IPS-15b (cell line): ENCODE data around the gene FAM180A.
"Not testable (repeated sequence)": the region's sequence is repeated elsewhere in the genome, so short reads cannot be mapped to it uniquely, and the experiment has no call there.

Experiments used
- H3K27me3 ChIP-seq: one replicate; pipeline ENCODE4 v1.6.1; 2013; ENCODE audit warnings: low read length; ENCODE audit not compliant: control insufficient read depth, insufficient read depth
- H3K36me3 ChIP-seq: one replicate; pipeline ENCODE4 v1.6.1; 2013; ENCODE audit warnings: low read length; ENCODE audit not compliant: control insufficient read depth, insufficient read depth
- H3K4me1 ChIP-seq: one replicate; pipeline ENCODE4 v1.6.1; 2013; ENCODE audit warnings: mild to moderate bottlenecking, low read length; ENCODE audit not compliant: control insufficient read depth, insufficient read depth
- H3K4me3 ChIP-seq: one replicate; pipeline ENCODE4 v1.5.1; 2013; ENCODE audit warnings: low read depth, low read length
- H3K9ac ChIP-seq: one replicate; pipeline ENCODE4 v1.6.1; 2013; ENCODE audit warnings: low read depth, mild to moderate bottlenecking, low read length
- H3K9me3 ChIP-seq: one replicate; pipeline ENCODE4 v1.6.1; 2013; ENCODE audit warnings: mild to moderate bottlenecking, low read length; ENCODE audit not compliant: control insufficient read depth, insufficient read depth

FAM180A gene

DNA sequence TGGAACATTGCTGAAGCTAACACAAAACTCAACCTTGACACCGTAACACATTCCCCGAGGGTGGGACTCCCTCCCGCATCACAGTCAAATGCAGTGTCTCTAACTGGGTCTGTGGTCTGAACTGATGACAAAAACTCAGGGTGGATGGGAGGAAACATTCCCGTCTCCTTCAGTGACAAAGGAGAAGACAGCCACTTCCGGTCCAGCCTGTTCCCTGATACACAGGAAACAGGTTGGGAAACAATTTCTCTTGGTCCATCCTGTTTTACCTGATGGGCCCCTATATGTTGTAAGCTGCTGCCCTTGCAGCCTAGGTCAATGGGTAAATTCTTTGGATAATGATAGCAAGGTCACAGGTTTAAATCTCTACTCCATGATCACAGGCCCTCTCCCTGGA, 41.0 kb downstream of the FAM180A start:
- H3K9me3 ChIP-seq = no peaks in the 10 kb centered on the region
- no peak overlapping the region for H3K9ac ChIP-seq
- H3K4me1 ChIP-seq = peaks cover 5% of the 10 kb centered on the region
- no peaks in the 10 kb centered on the region for H3K36me3 ChIP-seq
- H3K27me3 ChIP-seq = no peaks in the 10 kb centered on the region
- H3K4me3 ChIP-seq = no peak overlapping the region

DNA sequence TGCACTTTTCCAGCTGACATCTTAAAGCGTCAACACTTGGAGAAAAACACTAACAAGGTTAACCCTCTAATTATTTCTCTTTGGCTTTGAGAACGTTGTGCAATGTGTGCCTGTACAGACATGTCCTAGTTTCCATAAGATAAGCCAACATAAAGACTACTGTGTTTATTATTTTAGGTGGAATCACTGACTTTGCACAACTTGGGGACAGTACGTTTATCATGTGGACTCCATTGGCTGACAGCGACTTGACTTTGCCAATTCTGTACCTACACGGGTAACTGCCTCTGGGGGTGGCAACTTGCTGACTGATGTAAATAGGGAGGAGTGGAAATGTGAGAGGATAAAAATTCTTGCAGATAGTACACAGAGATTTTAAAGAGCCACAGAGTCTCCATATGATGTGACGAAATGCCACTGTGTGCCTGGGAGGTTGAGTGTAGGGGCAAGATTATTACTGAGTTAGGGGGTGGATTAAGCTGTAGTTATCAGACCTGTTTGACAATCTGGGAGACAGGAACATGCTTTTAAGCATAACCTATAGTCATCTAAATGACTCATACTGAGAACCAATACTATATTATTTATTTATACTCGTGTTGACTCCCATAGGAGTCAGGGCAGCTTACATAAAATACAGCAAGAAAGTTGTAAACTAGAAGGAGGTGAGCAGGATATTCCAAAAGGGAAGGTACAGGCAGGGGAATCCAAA, 41.6 kb downstream of the FAM180A start:
- Histone ChIP-seq H3K9ac (no peak overlapping the region), H3K27me3 (no peaks in the 10 kb centered on the region), H3K4me3 (no peak overlapping the region)

DNA sequence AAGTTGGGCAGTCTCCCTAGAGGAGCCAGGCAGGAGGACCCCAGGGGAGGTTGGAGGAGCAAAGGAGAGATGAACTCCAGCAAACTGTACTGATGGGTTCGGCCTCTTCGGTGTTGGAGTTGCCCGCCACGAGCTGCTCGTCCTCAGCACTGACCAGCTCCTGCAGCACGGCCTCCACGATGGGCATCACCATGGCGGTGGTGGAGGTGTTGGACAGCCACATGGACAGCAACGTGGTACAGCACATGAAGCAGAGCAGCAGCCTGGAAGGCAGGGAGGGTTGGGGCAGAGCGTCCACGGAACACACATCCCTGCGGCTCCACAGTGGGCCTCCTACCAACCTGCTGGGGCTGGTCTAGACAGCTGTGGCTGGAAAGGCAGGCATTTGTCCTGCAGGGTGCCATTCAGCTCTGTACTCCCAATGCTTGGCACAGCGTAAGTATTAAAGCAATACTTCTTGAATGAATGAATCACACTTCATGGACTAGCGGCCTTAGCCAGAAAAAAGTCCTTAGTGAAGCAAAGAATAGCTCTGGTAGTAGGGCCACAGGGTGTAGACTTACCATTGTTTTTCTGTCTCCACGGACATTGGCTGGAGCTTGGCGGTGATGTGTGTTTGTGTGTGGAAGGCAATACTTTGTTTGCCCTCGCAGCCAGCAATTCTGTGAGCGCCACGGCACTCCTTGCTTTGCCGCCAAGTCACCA, 42.4 kb downstream of the FAM180A start:
- Histone ChIP-seq H3K9me3 (no peaks in the 10 kb centered on the region), H3K9ac (no peak overlapping the region), H3K36me3 (no peaks in the 10 kb centered on the region), H3K4me1 (peaks cover 3% of the 10 kb centered on the region), H3K4me3 (no peak overlapping the region), H3K27me3 (no peaks in the 10 kb centered on the region)

More for the DNA sequence above, 41.6 kb downstream of the FAM180A start:
- Histone ChIP-seq H3K36me3 (no peaks in the 10 kb centered on the region), H3K9me3 (no peaks in the 10 kb centered on the region), H3K4me1 (peaks cover 5% of the 10 kb centered on the region)

DNA sequence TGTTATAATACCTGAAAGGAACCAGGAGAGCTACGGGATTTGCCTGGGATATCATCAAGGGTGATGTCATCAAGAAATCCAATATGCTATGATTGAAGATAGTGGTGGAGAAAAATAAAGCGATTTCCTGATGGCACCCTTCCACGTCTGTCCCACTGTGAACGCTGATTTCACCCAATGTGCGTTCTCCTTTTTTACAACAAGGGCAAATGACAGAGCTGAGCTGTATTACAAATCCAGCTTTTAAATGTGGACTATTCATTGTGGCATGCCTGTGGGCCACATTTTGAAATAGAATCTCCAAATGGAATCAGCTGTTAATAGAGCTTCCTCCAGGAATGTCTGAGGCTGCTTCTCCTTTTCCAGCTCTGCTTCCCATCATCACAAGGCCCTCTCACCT, 43.9 kb downstream of the FAM180A start:
- no peak overlapping the region for H3K9ac ChIP-seq
- H3K36me3 ChIP-seq = no peaks in the 10 kb centered on the region
- H3K4me3 ChIP-seq = no peak overlapping the region
- no peaks in the 10 kb centered on the region for H3K9me3 ChIP-seq
- no peaks in the 10 kb centered on the region for H3K27me3 ChIP-seq
- no peaks in the 10 kb centered on the region for H3K4me1 ChIP-seq

DNA sequence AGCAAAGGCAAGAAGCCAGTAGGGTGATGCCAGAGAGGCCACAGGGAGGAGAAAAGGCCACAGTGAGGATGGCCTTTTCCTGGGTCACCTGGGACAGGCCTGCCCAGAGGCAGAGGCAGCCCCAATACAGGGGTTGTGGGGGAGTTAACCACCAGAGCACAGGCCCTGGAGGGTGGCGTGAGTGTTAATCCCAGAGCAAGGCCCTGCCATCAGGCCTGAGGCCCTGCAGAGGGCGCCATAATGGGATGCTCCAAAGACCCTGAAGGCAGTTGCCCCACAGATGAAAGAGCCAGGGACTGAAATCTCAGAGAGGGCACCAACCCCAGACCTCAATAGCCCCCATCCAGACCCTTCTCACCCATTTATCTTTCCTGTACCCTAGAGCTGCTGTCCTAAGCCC, 44.5 kb downstream of the FAM180A start:
- Histone ChIP-seq H3K36me3 (no peaks in the 10 kb centered on the region), H3K9ac (no peak overlapping the region), H3K9me3 (no peaks in the 10 kb centered on the region), H3K27me3 (no peaks in the 10 kb centered on the region), H3K4me1 (no peaks in the 10 kb centered on the region), H3K4me3 (no peak overlapping the region)

DNA sequence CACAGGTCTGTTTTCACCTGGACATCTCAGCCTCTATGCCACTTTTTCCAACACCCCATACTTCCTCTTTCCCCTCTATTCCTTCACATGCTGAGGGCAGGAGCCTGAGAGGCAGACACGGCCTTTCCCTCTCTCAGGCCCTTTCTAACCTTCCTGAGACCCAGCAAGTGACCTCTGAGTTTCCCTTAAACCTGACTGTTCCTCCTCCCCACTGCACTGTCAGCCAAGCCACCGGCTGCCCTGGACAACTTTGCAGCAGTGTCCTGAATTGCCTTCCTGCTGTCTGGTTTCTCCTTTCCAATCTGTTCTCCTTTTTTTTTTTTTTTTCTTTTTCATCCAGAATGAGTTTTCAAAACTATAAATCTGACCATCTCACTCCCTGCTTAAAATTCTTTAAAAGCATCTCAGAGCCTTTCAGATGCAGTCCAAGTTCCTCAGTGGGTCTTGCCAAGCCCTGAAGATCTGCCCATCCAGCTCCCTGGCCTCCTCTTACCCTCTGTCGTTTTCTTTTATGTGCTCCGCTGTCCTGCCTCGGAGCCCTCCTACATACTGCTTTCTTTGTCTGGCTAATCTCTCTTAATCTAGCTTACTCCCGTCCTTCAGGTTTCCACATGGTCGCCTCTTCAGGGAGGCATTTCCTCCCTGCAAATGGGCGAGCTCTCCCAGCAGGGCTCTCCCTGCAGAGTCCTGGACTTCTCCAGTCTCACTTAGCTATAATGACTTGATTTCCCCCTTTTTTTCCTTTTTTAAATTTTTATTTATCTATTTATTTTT, 51.1 kb downstream of the FAM180A start:
- Histone ChIP-seq H3K27me3 (no peaks in the 10 kb centered on the region), H3K9ac (no peak overlapping the region), H3K4me1 (no peaks in the 10 kb centered on the region), H3K36me3 (no peaks in the 10 kb centered on the region), H3K9me3 (no peaks in the 10 kb centered on the region), H3K4me3 (no peak overlapping the region)

DNA sequence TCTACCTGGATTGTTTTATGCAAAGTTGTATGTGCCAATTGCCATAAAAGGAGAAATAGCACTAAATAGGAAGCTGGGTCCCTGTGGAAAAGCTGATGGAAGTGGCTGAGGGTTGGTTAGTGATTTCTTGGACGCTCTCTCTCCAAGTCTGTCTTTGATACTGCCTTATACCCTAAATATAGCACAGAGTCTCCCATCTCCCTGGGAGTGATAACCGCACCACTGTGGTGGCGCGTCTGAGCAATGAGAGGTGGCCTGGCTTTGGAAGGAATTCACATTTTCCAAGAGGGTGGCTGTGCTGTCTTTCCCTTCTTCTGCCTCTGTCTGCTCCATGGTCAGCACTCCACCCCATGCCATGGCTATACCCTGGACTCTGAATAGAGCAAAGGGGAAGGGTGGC, 55.1 kb downstream of the FAM180A start:
- H3K4me1 ChIP-seq = no peaks in the 10 kb centered on the region
- no peak overlapping the region for H3K9ac ChIP-seq
- no peaks in the 10 kb centered on the region for H3K27me3 ChIP-seq
- H3K4me3 ChIP-seq = no peak overlapping the region
- no peaks in the 10 kb centered on the region for H3K36me3 ChIP-seq
- no peaks in the 10 kb centered on the region for H3K9me3 ChIP-seq

DNA sequence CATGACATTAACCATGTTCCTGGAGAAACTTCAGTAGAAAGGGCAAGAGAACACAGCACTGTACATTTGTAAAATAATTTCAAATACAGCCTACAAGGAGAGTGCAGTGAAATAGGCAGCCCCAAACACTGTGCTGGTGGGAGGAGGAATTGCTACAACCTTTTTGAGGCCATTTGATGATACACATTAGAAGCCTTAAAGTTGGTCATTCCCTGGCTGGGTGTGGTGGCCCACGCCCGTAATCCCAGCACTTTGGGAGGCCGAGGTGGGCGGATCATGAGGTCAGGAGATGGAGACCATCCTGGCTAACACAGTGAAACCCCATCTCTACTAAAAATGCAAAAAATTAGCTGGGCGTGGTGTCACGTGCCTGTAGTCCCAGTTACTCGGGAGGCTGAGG, 56.0 kb downstream of the FAM180A start:
- not testable (repeated sequence) for H3K9ac ChIP-seq, H3K36me3 ChIP-seq, H3K27me3 ChIP-seq, H3K4me1 ChIP-seq, H3K9me3 ChIP-seq, H3K4me3 ChIP-seq

DNA sequence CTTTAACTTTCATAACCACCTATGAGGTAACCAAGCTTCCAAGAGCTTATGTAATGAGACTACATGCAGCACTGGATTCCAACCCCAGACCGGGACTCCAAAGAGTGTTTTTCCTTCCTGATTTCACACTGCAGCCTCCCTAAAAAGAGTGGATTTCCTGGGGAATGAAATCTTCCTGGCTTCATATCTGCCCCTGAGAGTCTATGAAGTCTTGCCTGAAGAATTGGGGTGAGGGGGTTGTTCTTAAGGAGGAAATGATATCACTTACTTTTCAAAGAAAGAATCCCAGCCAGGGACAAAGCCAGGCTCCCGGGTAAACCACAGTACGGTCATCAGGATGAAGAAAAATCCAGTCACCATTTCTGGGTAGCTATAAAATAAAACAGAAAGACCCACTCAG, 56.6 kb downstream of the FAM180A start:
- no peaks in the 10 kb centered on the region for H3K36me3 ChIP-seq

DNA sequence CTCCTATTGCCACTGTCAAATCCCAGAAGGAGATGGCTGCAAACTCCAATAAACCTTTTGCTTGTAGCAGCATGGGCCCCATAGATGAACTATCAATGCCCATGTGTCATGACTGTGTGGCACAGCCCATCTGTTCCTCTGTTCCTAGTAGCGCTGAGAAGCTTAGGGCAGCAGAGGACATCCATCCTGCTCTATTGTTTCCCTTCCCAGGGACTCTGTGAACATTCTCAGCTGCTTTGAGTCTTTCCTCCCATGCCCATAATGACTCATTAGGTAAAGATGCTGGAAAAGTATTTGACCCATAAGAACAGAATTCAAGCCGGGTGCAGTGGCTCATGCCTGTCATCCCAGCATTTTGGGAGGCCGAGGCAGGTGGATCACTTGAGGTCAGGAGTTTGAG, 58.0 kb downstream of the FAM180A start:
- Histone ChIP-seq H3K9ac (no peak overlapping the region), H3K9me3 (no peaks in the 10 kb centered on the region), H3K4me1 (no peaks in the 10 kb centered on the region), H3K4me3 (no peak overlapping the region), H3K27me3 (no peaks in the 10 kb centered on the region), H3K36me3 (no peaks in the 10 kb centered on the region)

More for the DNA sequence above, 56.6 kb downstream of the FAM180A start:
- no peaks in the 10 kb centered on the region for H3K4me1 ChIP-seq
- no peaks in the 10 kb centered on the region for H3K27me3 ChIP-seq
- no peak overlapping the region for H3K4me3 ChIP-seq
- no peaks in the 10 kb centered on the region for H3K9me3 ChIP-seq
- no peak overlapping the region for H3K9ac ChIP-seq

DNA sequence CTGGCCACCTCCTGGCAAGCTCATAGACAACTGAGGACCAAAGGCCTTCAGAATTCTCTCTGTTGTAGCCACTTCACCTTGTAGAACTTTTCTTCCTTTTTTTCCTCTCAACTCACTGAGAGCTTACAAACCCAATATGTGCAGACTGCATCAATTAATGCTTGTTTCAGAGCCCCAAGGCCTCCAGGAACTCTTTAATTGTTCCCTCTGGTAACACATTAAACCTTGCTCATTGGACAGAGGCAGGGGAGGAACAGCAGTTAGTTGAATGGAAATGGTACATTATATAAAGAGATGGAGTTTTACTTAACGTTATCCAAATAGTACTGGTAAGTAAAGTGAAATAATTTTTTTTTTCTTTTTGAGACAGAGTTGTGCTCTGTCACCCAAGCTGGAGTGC, 61.1 kb downstream of the FAM180A start:
- no peak overlapping the region for H3K9ac ChIP-seq
- H3K36me3 ChIP-seq = no peaks in the 10 kb centered on the region
- no peak overlapping the region for H3K4me3 ChIP-seq
- no peaks in the 10 kb centered on the region for H3K27me3 ChIP-seq
- H3K9me3 ChIP-seq = no peaks in the 10 kb centered on the region
- H3K4me1 ChIP-seq = no peaks in the 10 kb centered on the region
